GM12892 (cell line): ENCODE measurements around the gene KRTAP5-11.

Experiments
- POLR2A ChIP-seq: IDR thresholded peaks from 2 replicates; pipeline ENCODE4 v1.6.1; 2011; ENCODE audit warnings: low read depth, low read length, control low read depth
- POLR2AphosphoS5 ChIP-seq: IDR thresholded peaks from 2 replicates; pipeline ENCODE4 v1.6.1; 2011; ENCODE audit warnings: low read depth, low read length, control low read depth

GRCh38 chr11:71565263-71565662 is 17.4 kb downstream of the KRTAP5-11 start, which contains the start of gene KRTAP5-10:
- TF ChIP-seq POLR2A = no peak
- no peak for TF ChIP-seq POLR2AphosphoS5
